GM23338 (cell line): ENCODE data around the gene GPATCH2. TPM values are rescaled to one million over a fixed set of nuclear protein-coding genes. Genes with fewer than 3 reads are reported as not detected.

Experiments used
- ATAC-seq: fragments of 200-7000 bp; cut with Tn5 transposase; 3 replicates; pipeline ENCODE4 v1.9.1; 2020
- DNase-seq: peaks from one replicate; pipeline ENCODE4 v3.0.0-alpha.2; 2015; ENCODE audit warnings: low spot score
- H2AFZ ChIP-seq: fragments of 200-600 bp; sonication (generic); 2 replicates; pipeline ENCODE4 v1.8.0; 2016; ENCODE audit warnings: antibody characterized with exemption, mild to moderate bottlenecking, moderate library complexity
- H3F3A ChIP-seq: fragments of 200-600 bp; sonication (generic); replicated peaks from 2 replicates; pipeline ENCODE4 v1.8.0; 2017; ENCODE audit warnings: antibody characterized with exemption, mixed run types, low read depth
- H3K27ac ChIP-seq: fragments of 200-600 bp; sonication (generic); 2 replicates; pipeline ENCODE4 v1.6.1; 2016; ENCODE audit warnings: low read depth
- H3K27me3 ChIP-seq: fragments of 200-600 bp; sonication (generic); 2 replicates; pipeline ENCODE4 v1.8.0; 2016; ENCODE audit warnings: mild to moderate bottlenecking, mixed run types, moderate library complexity; ENCODE audit not compliant: insufficient read depth
- H3K36me3 ChIP-seq: fragments of 200-600 bp; sonication (generic); 2 replicates; pipeline ENCODE4 v1.8.0; 2016; ENCODE audit warnings: mild to moderate bottlenecking; ENCODE audit not compliant: insufficient read depth
- H3K4me1 ChIP-seq: fragments of 200-600 bp; sonication (generic); 2 replicates; pipeline ENCODE4 v1.8.0; 2016; ENCODE audit warnings: mild to moderate bottlenecking, moderate library complexity; ENCODE audit not compliant: insufficient read depth
- H3K4me2 ChIP-seq: fragments of 200-600 bp; sonication (generic); 2 replicates; pipeline ENCODE4 v1.7.1; 2017; ENCODE audit warnings: mixed run types
- H3K4me3 ChIP-seq: fragments of 200-600 bp; sonication (generic); 2 replicates; pipeline ENCODE4 v1.6.1; 2016; ENCODE audit warnings: mixed run types
- H3K79me2 ChIP-seq: fragments of 200-600 bp; sonication (generic); replicated peaks from 2 replicates; pipeline ENCODE4 v1.8.0; 2017; ENCODE audit warnings: mild to moderate bottlenecking; ENCODE audit not compliant: insufficient read depth
- H3K9me2 ChIP-seq: fragments of 200-600 bp; sonication (generic); 2 replicates; pipeline ENCODE4 v1.8.0; 2017; ENCODE audit not compliant: insufficient read depth
- H4K20me1 ChIP-seq: fragments of 200-600 bp; sonication (generic); replicated peaks from 2 replicates; pipeline ENCODE4 v1.8.0; 2017; ENCODE audit warnings: mild to moderate bottlenecking; ENCODE audit not compliant: insufficient read depth
- H3K27ac Mint-ChIP-seq: 2 replicates; pipeline ENCODE4 v1.8.0; 2020; ENCODE audit warnings: inconsistent platforms, mild to moderate bottlenecking, moderate library complexity, mixed read lengths
- H3K27me3 Mint-ChIP-seq: 3 replicates; pipeline ENCODE4 v1.8.0; 2022; ENCODE audit warnings: low read depth, mild to moderate bottlenecking, moderate library complexity, mixed read lengths, inconsistent platforms; ENCODE audit not compliant: insufficient read depth, poor library complexity
- H3K36me3 Mint-ChIP-seq: 3 replicates; pipeline ENCODE4 v1.8.0; 2021; ENCODE audit warnings: low read depth, mild to moderate bottlenecking, inconsistent platforms, moderate library complexity, mixed read lengths
- H3K4me1 Mint-ChIP-seq: 3 replicates; pipeline ENCODE4 v1.8.0; 2020; ENCODE audit warnings: mild to moderate bottlenecking, inconsistent platforms, mixed read lengths
- H3K4me3 Mint-ChIP-seq: 3 replicates; pipeline ENCODE4 v1.8.0; 2021; ENCODE audit warnings: moderate library complexity, mild to moderate bottlenecking, inconsistent platforms, mixed read lengths
- H3K9me3 Mint-ChIP-seq: 3 replicates; pipeline ENCODE4 v1.8.0; 2020; ENCODE audit warnings: moderate library complexity, mild to moderate bottlenecking, inconsistent platforms, mixed read lengths
- CREB1 ChIP-seq: fragments of 250-450 bp; sonication (Bioruptor Pico); IDR thresholded peaks from 2 replicates; pipeline ENCODE4 v1.5.0; 2020; ENCODE audit warnings: low read depth, mild to moderate bottlenecking, moderate library complexity
- CTCF ChIP-seq, 2 experiments: fragments of 200-600 bp in 1 of 2; sonication (generic) in 1 of 2; conservative IDR thresholded peaks; 2 replicates each; pipeline versions ENCODE4 v1.5.1 to v1.6.1; 2016 to 2017; ENCODE audit warnings: antibody characterized with exemption in 2 of 2, low read depth in 2 of 2, mild to moderate bottlenecking in 2 of 2, moderate library complexity in 1 of 2
- EZH2 ChIP-seq: fragments of 200-600 bp; sonication (generic); IDR thresholded peaks from one replicate; pipeline ENCODE4 v1.8.0; 2017; ENCODE audit warnings: antibody characterized with exemption, mild to moderate bottlenecking, low read depth; ENCODE audit not compliant: unreplicated experiment
- EZH2phosphoT487 ChIP-seq: fragments of 200-600 bp; sonication (generic); IDR thresholded peaks from one replicate; pipeline ENCODE4 v1.8.1; 2018; ENCODE audit warnings: antibody characterized with exemption; ENCODE audit not compliant: unreplicated experiment
- JUNB ChIP-seq: IDR thresholded peaks from one replicate; pipeline ENCODE4 v1.6.1; 2016; ENCODE audit warnings: antibody characterized with exemption; ENCODE audit not compliant: unreplicated experiment
- NANOG ChIP-seq: IDR thresholded peaks from 2 replicates; pipeline ENCODE4 v1.6.1; 2016; ENCODE audit warnings: antibody characterized with exemption, borderline replicate concordance
- POLR2AphosphoS5 ChIP-seq: IDR thresholded peaks from 2 replicates; pipeline ENCODE4 v1.6.1; 2016; ENCODE audit warnings: antibody characterized with exemption, low read depth
- REST ChIP-seq: IDR thresholded peaks from one replicate; pipeline ENCODE4 v1.6.1; 2018; ENCODE audit warnings: antibody characterized with exemption; ENCODE audit not compliant: unreplicated experiment
- STAT1 ChIP-seq: IDR thresholded peaks from one replicate; pipeline ENCODE4 v1.6.1; 2016; ENCODE audit warnings: antibody characterized with exemption; ENCODE audit not compliant: unreplicated experiment
- ZNF114 ChIP-seq: fragments of 250-450 bp; sonication (Bioruptor Pico); IDR thresholded peaks from 2 replicates; pipeline ENCODE4 v1.5.0; 2020; ENCODE audit warnings: mild to moderate bottlenecking, moderate library complexity
- ZNF331 ChIP-seq: fragments of 250-450 bp; sonication (Bioruptor Pico); IDR thresholded peaks from 2 replicates; pipeline ENCODE4 v1.5.0; 2020; ENCODE audit warnings: low read depth, mild to moderate bottlenecking, moderate library complexity
- polyA plus RNA-seq: library from polyadenylated mRNA; unstranded; fragments of >200 nt; fragmentation: Nextera tagmentation; extraction: Ambion mirVana; gene quantifications from 2 replicates; pipeline ENCODE4 v1.2.1, GENCODE V29; 2016
- total RNA-seq: library from RNA; depleted of rRNA; stranded (reverse); fragments of >200 nt; shearing (Covaris generic); gene quantifications from 2 replicates; pipeline ENCODE4 v1.2.3, GENCODE V29; 2014
- TF ChIP-seq, protein P1 (sequence below): fragments of 250-450 bp; sonication (Bioruptor Pico); IDR thresholded peaks from 2 replicates; pipeline ENCODE4 v1.5.0; 2020; ENCODE audit warnings: mild to moderate bottlenecking, moderate library complexity
- TF ChIP-seq, protein P2 (sequence below): IDR thresholded peaks from 2 replicates; pipeline ENCODE4 v1.6.1; 2016; ENCODE audit warnings: antibody characterized with exemption

The GPATCH2 gene
- total and polyA plus RNA-seq, 2 experiments from 2014 or later: 12.3 to 26.7 TPM

- TF ChIP-seq EZH2phosphoT487 (no peak), CREB1 (CRISPR knock-in tag) (no peak), EZH2 (no peak), ZNF331 (CRISPR knock-in tag) (no peak), STAT1 (no peak), REST (no peak), POLR2AphosphoS5 (no peak), JUNB (no peak), ZNF114 (CRISPR knock-in tag) (no peak), CTCF (conservative IDR thresholded peaks at IDR 0.05; ENCODE audit: low read depth in 2 of 2) (no peak), NANOG (no peak)
- TF ChIP-seq, protein P1, sequence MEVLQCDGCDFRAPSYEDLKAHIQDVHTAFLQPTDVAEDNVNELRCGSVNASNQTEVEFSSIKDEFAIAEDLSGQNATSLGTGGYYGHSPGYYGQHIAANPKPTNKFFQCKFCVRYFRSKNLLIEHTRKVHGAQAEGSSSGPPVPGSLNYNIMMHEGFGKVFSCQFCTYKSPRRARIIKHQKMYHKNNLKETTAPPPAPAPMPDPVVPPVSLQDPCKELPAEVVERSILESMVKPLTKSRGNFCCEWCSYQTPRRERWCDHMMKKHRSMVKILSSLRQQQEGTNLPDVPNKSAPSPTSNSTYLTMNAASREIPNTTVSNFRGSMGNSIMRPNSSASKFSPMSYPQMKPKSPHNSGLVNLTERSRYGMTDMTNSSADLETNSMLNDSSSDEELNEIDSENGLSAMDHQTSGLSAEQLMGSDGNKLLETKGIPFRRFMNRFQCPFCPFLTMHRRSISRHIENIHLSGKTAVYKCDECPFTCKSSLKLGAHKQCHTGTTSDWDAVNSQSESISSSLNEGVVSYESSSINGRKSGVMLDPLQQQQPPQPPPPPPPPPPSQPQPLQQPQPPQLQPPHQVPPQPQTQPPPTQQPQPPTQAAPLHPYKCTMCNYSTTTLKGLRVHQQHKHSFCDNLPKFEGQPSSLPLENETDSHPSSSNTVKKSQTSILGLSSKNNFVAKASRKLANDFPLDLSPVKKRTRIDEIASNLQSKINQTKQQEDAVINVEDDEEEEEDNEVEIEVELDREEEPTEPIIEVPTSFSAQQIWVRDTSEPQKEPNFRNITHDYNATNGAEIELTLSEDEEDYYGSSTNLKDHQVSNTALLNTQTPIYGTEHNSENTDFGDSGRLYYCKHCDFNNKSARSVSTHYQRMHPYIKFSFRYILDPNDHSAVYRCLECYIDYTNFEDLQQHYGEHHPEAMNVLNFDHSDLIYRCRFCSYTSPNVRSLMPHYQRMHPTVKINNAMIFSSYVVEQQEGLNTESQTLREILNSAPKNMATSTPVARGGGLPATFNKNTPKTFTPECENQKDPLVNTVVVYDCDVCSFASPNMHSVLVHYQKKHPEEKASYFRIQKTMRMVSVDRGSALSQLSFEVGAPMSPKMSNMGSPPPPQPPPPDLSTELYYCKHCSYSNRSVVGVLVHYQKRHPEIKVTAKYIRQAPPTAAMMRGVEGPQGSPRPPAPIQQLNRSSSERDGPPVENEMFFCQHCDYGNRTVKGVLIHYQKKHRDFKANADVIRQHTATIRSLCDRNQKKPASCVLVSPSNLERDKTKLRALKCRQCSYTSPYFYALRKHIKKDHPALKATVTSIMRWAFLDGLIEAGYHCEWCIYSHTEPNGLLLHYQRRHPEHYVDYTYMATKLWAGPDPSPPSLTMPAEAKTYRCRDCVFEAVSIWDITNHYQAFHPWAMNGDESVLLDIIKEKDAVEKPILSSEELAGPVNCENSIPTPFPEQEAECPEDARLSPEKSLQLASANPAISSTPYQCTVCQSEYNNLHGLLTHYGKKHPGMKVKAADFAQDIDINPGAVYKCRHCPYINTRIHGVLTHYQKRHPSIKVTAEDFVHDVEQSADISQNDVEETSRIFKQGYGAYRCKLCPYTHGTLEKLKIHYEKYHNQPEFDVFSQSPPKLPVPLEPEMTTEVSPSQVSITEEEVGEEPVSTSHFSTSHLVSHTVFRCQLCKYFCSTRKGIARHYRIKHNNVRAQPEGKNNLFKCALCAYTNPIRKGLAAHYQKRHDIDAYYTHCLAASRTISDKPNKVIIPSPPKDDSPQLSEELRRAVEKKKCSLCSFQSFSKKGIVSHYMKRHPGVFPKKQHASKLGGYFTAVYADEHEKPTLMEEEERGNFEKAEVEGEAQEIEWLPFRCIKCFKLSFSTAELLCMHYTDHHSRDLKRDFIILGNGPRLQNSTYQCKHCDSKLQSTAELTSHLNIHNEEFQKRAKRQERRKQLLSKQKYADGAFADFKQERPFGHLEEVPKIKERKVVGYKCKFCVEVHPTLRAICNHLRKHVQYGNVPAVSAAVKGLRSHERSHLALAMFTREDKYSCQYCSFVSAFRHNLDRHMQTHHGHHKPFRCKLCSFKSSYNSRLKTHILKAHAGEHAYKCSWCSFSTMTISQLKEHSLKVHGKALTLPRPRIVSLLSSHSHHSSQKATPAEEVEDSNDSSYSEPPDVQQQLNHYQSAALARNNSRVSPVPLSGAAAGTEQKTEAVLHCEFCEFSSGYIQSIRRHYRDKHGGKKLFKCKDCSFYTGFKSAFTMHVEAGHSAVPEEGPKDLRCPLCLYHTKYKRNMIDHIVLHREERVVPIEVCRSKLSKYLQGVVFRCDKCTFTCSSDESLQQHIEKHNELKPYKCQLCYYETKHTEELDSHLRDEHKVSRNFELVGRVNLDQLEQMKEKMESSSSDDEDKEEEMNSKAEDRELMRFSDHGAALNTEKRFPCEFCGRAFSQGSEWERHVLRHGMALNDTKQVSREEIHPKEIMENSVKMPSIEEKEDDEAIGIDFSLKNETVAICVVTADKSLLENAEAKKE (CRISPR knock-in tag): no peak
- TF ChIP-seq, protein P2, sequence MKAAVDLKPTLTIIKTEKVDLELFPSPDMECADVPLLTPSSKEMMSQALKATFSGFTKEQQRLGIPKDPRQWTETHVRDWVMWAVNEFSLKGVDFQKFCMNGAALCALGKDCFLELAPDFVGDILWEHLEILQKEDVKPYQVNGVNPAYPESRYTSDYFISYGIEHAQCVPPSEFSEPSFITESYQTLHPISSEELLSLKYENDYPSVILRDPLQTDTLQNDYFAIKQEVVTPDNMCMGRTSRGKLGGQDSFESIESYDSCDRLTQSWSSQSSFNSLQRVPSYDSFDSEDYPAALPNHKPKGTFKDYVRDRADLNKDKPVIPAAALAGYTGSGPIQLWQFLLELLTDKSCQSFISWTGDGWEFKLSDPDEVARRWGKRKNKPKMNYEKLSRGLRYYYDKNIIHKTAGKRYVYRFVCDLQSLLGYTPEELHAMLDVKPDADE: no peak
- H3K79me2 ChIP-seq: no peaks in the 10 kb centered on the region
- no peak overlapping the region; the same call in 1 of the 2 replicates for H3K27ac Mint-ChIP-seq
These were observed 69.4 kb downstream of the GPATCH2 start for GRCh38 chr1:217561446-217561845.

More at GRCh38 chr1:217561446-217561845, 69.4 kb downstream of the GPATCH2 start:
- Histone ChIP-seq H3K9me2 (no peaks in the 10 kb centered on the region), H2AFZ (no peak overlapping the region), H4K20me1 (no peaks in the 10 kb centered on the region), H3F3A (no peaks in the 10 kb centered on the region), H3K27ac (no peak overlapping the region), H3K36me3 (no peaks in the 10 kb centered on the region), H3K4me3 (no peak overlapping the region), H3K4me1 (peaks cover 9% of the 10 kb centered on the region), H3K4me2 (no peak overlapping the region), H3K27me3 (no peaks in the 10 kb centered on the region)
- Mint-ChIP-seq H3K9me3 (no peaks in the 10 kb centered on the region), H3K4me1 (peaks cover 7% of the 10 kb centered on the region), H3K27me3 (no peaks in the 10 kb centered on the region), H3K36me3 (no peaks in the 10 kb centered on the region), H3K4me3 (no peak overlapping the region)
- no peak for ATAC-seq
- no peak for DNase-seq
